MM.1S (cell line): ENCODE data around the gene TRIM28.

Experiments
- DNase-seq: peaks from one replicate; pipeline ENCODE4 v3.0.0-alpha.2; 2015
- H2AFZ ChIP-seq: fragments of 300-600 bp; sonication (generic); 2 replicates; pipeline ENCODE4 v1.6.0; 2016; ENCODE audit warnings: antibody characterized with exemption, low read length
- H3F3A ChIP-seq: fragments of 300-600 bp; sonication (generic); 2 replicates; pipeline ENCODE4 v1.6.1; 2016; ENCODE audit warnings: mild to moderate bottlenecking, antibody characterized with exemption, low read length, moderate library complexity, mixed read lengths; ENCODE audit not compliant: insufficient read depth
- H3K27ac ChIP-seq: fragments of 300-600 bp; sonication (generic); 2 replicates; pipeline ENCODE4 v1.5.1; 2016; ENCODE audit warnings: mild to moderate bottlenecking, low read length
- H3K27me3 ChIP-seq: fragments of 300-600 bp; sonication (generic); replicated peaks from 2 replicates; pipeline ENCODE4 v1.6.0; 2016; ENCODE audit warnings: low read length; ENCODE audit not compliant: insufficient read depth
- H3K36me3 ChIP-seq: fragments of 300-600 bp; sonication (generic); replicated peaks from 2 replicates; pipeline ENCODE4 v1.6.1; 2016; ENCODE audit warnings: mild to moderate bottlenecking, low read length, mixed read lengths; ENCODE audit not compliant: insufficient read depth
- H3K4me1 ChIP-seq: fragments of 300-600 bp; sonication (generic); 2 replicates; pipeline ENCODE4 v1.6.1; 2016; ENCODE audit warnings: low read length, mixed read lengths
- H3K4me2 ChIP-seq: fragments of 300-600 bp; sonication (generic); 2 replicates; pipeline ENCODE4 v1.6.0; 2016; ENCODE audit warnings: low read depth, low read length
- H3K4me3 ChIP-seq: fragments of 300-600 bp; sonication (generic); 2 replicates; pipeline ENCODE4 v1.5.1; 2016; ENCODE audit warnings: low read length, mixed read lengths
- H3K79me2 ChIP-seq: fragments of 300-600 bp; sonication (generic); 2 replicates; pipeline ENCODE4 v1.6.1; 2016; ENCODE audit warnings: mixed run types, low read length, mixed read lengths
- H3K9ac ChIP-seq: fragments of 300-600 bp; sonication (generic); 2 replicates; pipeline ENCODE4 v1.6.1; 2016; ENCODE audit warnings: low read length, mixed read lengths
- H3K9me2 ChIP-seq: fragments of 300-600 bp; sonication (generic); replicated peaks from 2 replicates; pipeline ENCODE4 v1.6.1; 2016; ENCODE audit warnings: mild to moderate bottlenecking, low read length, mixed read lengths; ENCODE audit not compliant: insufficient read depth
- H3K9me3 ChIP-seq: fragments of 300-600 bp; sonication (generic); replicated peaks from 2 replicates; pipeline ENCODE4 v1.6.1; 2016; ENCODE audit warnings: mild to moderate bottlenecking, low read length, mixed read lengths; ENCODE audit not compliant: insufficient read depth
- H4K20me1 ChIP-seq: fragments of 300-600 bp; sonication (generic); 2 replicates; pipeline ENCODE4 v1.6.1; 2016; ENCODE audit warnings: mild to moderate bottlenecking, low read length, moderate library complexity, mixed read lengths; ENCODE audit not compliant: insufficient read depth
- CTCF ChIP-seq: fragments of 300-600 bp; sonication (generic); IDR thresholded peaks from 2 replicates; pipeline ENCODE4 v1.5.1; 2016; ENCODE audit warnings: antibody characterized with exemption, low read length, mixed read lengths
- EZH2 ChIP-seq: fragments of 300-600 bp; sonication (generic); optimal IDR thresholded peaks from 2 replicates; pipeline ENCODE3; 2017; ENCODE audit warnings: low read depth, mild to moderate bottlenecking, antibody characterized with exemption, low read length, mixed read lengths
- EZH2phosphoT487 ChIP-seq: fragments of 300-600 bp; sonication (generic); IDR thresholded peaks from 2 replicates; pipeline ENCODE4 v1.6.1; 2018; ENCODE audit warnings: antibody characterized with exemption, low read length

The TRIM28 gene

GRCh38 chr19:58563034-58563573 lies 19.2 kb downstream of the TRIM28 start:
- H3K4me1 ChIP-seq = peaks cover 5% of the 10 kb centered on the region
- no peak for DNase-seq
- no peaks in the 10 kb centered on the region for H4K20me1 ChIP-seq
- H3K9me2 ChIP-seq = no peaks in the 10 kb centered on the region
- H3F3A ChIP-seq = peaks cover 15% of the 10 kb centered on the region; the same call in 1 of the 2 replicates
- no peak overlapping the region for H3K9ac ChIP-seq
- no peak overlapping the region for H3K4me3 ChIP-seq
- no peak overlapping the region for H3K4me2 ChIP-seq
- no peaks in the 10 kb centered on the region for H3K27me3 ChIP-seq
- TF ChIP-seq EZH2phosphoT487 = no peak
- no peak for TF ChIP-seq CTCF
- no peak for TF ChIP-seq EZH2
- no peaks in the 10 kb centered on the region for H3K9me3 ChIP-seq
- no peak overlapping the region for H3K27ac ChIP-seq
- H3K79me2 ChIP-seq = peaks cover under 1% of the 10 kb centered on the region
- no peaks in the 10 kb centered on the region for H3K36me3 ChIP-seq
- no peak overlapping the region for H2AFZ ChIP-seq

GRCh38 chr19:58563823-58564222 lies 20.0 kb downstream of the TRIM28 start:
- Histone ChIP-seq H3K4me1 (peaks cover 5% of the 10 kb centered on the region), H3K27me3 (no peaks in the 10 kb centered on the region), H3K4me3 (no peak overlapping the region), H3K36me3 (no peaks in the 10 kb centered on the region), H3K9me3 (no peaks in the 10 kb centered on the region), H3F3A (peaks cover 15% of the 10 kb centered on the region; the same call in 1 of the 2 replicates), H4K20me1 (no peaks in the 10 kb centered on the region), H3K79me2 (no peaks in the 10 kb centered on the region; the same call in 1 of the 2 replicates), H3K9me2 (no peaks in the 10 kb centered on the region), H3K9ac (no peak overlapping the region), H2AFZ (no peak overlapping the region), H3K4me2 (no peak overlapping the region), H3K27ac (no peak overlapping the region)
- no peak for TF ChIP-seq EZH2phosphoT487
- TF ChIP-seq CTCF = no peak
- no peak for TF ChIP-seq EZH2
- no peak for DNase-seq

GRCh38 chr19:58566989-58567388 lies 23.1 kb downstream of the TRIM28 start:
- Histone ChIP-seq H3K9me3 (no peaks in the 10 kb centered on the region), H3K36me3 (no peaks in the 10 kb centered on the region), H3K9ac (no peak overlapping the region), H3K27me3 (no peaks in the 10 kb centered on the region), H3K4me1 (0 out of 2 replicates have a peak, but pooled peaks cover 2% of the 10 kb centered on the region), H2AFZ (no peak overlapping the region), H4K20me1 (no peaks in the 10 kb centered on the region), H3K4me2 (no peak overlapping the region), H3K9me2 (no peaks in the 10 kb centered on the region), H3K4me3 (no peak overlapping the region), H3K27ac (no peak overlapping the region), H3K79me2 (0 out of 2 replicates have a peak, but pooled peaks cover 6% of the 10 kb centered on the region), H3F3A (no peaks in the 10 kb centered on the region)
- DNase-seq = no peak
- TF ChIP-seq EZH2 = no peak
- no peak for TF ChIP-seq CTCF
- TF ChIP-seq EZH2phosphoT487 = no peak
